ENCODE results near the gene IL24. TPM values are rescaled to one million over a fixed set of nuclear protein-coding genes. Genes with fewer than 3 reads are reported as not detected.
A peak's percentile ranks its signal among the peaks of the same experiment; 100 is the strongest.

IL24 gene
- total and polyA plus RNA-seq, 10 of the 15 experiments (the other 5 are each of a cell fraction or from before 2014, with no cell fraction given): 0.05 to 19.8 (median 0.35) TPM; not detected in 1

DNA sequence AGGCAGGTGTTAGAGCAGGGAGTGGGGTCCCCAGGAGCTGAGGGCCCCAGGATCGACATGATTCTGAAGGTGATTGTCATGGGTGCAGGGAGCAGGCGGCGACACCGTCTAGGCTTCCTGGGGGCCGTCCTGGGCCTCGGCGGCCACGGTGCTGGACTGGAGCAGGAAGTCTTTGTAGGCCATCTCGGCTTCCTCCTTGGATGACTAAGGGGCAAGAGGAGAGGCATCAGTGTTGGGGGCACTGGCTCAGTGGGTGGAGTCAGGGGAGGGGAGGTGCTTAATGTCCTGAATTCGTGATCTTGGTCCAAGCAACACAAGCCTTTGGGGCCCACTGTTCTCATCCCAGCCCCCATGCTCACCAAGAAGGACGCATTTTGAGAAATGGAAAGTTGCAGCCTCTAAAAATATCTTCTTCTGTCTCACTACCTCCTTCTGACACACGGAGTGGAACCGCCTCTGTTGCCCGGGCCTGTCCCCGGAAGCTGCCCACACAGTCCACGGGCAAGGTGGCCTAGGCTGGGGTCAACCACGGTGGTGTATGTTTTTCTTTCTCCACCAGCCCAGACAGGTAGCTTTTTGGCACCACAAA lies 33.1 kb downstream of the IL24 start (continued):
- TF ChIP-seq EP300 (IDR thresholded peaks at IDR 0.05; ENCODE audit: borderline replicate concordance in 1 of 2, control insufficient read depth in 1 of 2, low read depth in 2 of 2, low read length in 2 of 2) (peak; percentile 93 to 94), ZNF207 (IDR thresholded peaks at IDR 0.05; ENCODE audit: borderline replicate concordance) (no peak; the same call in 1 of the 2 replicates), MYB (IDR thresholded peaks at IDR 0.05; ENCODE audit: borderline replicate concordance, low read depth, low read length) (no peak), KDM1A (IDR thresholded peaks at IDR 0.05; ENCODE audit: borderline replicate concordance) (no peak), POLR2AphosphoS5 (IDR thresholded peaks at IDR 0.05; ENCODE audit: low read length) (peak; percentile 84; the same call in 1 of the 2 replicates), SMARCA5 (IDR thresholded peaks at IDR 0.05) (0 out of 2 replicates have a peak, but pooled peaks have one; percentile 1), TBL1XR1 (IDR thresholded peaks at IDR 0.05; ENCODE audit: low read depth, low read length) (peak; percentile 98), ESRRA (IDR thresholded peaks at IDR 0.05; ENCODE audit: low read length) (no peak), MEF2A (IDR thresholded peaks at IDR 0.05; ENCODE audit: insufficient read depth, low read depth, low read length) (peak; percentile 98), BRCA1 (IDR thresholded peaks at IDR 0.05; ENCODE audit: low read depth, low read length) (no peak), HDAC6 (IDR thresholded peaks at IDR 0.05; ENCODE audit: unreplicated experiment) (no peak), CHD4 (IDR thresholded peaks at IDR 0.05) (no peak), SPI1 (IDR thresholded peaks at IDR 0.05; ENCODE audit: borderline replicate concordance, insufficient read depth, low read depth, low read length) (peak; percentile 70)
- TF ChIP-seq, protein P1, sequence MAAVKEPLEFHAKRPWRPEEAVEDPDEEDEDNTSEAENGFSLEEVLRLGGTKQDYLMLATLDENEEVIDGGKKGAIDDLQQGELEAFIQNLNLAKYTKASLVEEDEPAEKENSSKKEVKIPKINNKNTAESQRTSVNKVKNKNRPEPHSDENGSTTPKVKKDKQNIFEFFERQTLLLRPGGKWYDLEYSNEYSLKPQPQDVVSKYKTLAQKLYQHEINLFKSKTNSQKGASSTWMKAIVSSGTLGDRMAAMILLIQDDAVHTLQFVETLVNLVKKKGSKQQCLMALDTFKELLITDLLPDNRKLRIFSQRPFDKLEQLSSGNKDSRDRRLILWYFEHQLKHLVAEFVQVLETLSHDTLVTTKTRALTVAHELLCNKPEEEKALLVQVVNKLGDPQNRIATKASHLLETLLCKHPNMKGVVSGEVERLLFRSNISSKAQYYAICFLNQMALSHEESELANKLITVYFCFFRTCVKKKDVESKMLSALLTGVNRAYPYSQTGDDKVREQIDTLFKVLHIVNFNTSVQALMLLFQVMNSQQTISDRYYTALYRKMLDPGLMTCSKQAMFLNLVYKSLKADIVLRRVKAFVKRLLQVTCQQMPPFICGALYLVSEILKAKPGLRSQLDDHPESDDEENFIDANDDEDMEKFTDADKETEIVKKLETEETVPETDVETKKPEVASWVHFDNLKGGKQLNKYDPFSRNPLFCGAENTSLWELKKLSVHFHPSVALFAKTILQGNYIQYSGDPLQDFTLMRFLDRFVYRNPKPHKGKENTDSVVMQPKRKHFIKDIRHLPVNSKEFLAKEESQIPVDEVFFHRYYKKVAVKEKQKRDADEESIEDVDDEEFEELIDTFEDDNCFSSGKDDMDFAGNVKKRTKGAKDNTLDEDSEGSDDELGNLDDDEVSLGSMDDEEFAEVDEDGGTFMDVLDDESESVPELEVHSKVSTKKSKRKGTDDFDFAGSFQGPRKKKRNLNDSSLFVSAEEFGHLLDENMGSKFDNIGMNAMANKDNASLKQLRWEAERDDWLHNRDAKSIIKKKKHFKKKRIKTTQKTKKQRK (IDR thresholded peaks at IDR 0.05; ENCODE audit: low read depth, low read length): no peak
- TF ChIP-seq, protein P2, sequence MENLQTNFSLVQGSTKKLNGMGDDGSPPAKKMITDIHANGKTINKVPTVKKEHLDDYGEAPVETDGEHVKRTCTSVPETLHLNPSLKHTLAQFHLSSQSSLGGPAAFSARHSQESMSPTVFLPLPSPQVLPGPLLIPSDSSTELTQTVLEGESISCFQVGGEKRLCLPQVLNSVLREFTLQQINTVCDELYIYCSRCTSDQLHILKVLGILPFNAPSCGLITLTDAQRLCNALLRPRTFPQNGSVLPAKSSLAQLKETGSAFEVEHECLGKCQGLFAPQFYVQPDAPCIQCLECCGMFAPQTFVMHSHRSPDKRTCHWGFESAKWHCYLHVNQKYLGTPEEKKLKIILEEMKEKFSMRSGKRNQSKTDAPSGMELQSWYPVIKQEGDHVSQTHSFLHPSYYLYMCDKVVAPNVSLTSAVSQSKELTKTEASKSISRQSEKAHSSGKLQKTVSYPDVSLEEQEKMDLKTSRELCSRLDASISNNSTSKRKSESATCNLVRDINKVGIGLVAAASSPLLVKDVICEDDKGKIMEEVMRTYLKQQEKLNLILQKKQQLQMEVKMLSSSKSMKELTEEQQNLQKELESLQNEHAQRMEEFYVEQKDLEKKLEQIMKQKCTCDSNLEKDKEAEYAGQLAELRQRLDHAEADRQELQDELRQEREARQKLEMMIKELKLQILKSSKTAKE (IDR thresholded peaks at IDR 0.05; ENCODE audit: low read depth, poor library complexity, severe bottlenecking): peak; percentile 90
- TF ChIP-seq, protein P3, sequence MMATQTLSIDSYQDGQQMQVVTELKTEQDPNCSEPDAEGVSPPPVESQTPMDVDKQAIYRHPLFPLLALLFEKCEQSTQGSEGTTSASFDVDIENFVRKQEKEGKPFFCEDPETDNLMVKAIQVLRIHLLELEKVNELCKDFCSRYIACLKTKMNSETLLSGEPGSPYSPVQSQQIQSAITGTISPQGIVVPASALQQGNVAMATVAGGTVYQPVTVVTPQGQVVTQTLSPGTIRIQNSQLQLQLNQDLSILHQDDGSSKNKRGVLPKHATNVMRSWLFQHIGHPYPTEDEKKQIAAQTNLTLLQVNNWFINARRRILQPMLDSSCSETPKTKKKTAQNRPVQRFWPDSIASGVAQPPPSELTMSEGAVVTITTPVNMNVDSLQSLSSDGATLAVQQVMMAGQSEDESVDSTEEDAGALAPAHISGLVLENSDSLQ (IDR thresholded peaks at IDR 0.05): no peak; the same call in 1 of the 2 replicates
- TF ChIP-seq, protein P4, sequence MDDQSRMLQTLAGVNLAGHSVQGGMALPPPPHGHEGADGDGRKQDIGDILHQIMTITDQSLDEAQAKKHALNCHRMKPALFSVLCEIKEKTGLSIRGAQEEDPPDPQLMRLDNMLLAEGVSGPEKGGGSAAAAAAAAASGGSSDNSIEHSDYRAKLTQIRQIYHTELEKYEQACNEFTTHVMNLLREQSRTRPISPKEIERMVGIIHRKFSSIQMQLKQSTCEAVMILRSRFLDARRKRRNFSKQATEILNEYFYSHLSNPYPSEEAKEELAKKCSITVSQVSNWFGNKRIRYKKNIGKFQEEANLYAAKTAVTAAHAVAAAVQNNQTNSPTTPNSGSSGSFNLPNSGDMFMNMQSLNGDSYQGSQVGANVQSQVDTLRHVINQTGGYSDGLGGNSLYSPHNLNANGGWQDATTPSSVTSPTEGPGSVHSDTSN (IDR thresholded peaks at IDR 0.05; ENCODE audit: insufficient replicate concordance, low read depth, low read length): peak; percentile 1
- TF ChIP-seq, protein P5, sequence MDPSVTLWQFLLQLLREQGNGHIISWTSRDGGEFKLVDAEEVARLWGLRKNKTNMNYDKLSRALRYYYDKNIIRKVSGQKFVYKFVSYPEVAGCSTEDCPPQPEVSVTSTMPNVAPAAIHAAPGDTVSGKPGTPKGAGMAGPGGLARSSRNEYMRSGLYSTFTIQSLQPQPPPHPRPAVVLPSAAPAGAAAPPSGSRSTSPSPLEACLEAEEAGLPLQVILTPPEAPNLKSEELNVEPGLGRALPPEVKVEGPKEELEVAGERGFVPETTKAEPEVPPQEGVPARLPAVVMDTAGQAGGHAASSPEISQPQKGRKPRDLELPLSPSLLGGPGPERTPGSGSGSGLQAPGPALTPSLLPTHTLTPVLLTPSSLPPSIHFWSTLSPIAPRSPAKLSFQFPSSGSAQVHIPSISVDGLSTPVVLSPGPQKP (IDR thresholded peaks at IDR 0.05; ENCODE audit: low read depth, low read length): peak; percentile 68; the same call in 1 of the 2 replicates
- TF ChIP-seq, protein P6, sequence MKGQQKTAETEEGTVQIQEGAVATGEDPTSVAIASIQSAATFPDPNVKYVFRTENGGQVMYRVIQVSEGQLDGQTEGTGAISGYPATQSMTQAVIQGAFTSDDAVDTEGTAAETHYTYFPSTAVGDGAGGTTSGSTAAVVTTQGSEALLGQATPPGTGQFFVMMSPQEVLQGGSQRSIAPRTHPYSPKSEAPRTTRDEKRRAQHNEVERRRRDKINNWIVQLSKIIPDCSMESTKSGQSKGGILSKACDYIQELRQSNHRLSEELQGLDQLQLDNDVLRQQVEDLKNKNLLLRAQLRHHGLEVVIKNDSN (IDR thresholded peaks at IDR 0.05; ENCODE audit: borderline replicate concordance, extremely low read length, insufficient read depth, low read depth, low read length): no peak
